CD8-positive, alpha-beta memory T cell (primary cell): ENCODE results near the gene LRBA. TPM values are rescaled to one million over a fixed set of nuclear protein-coding genes. Genes with fewer than 3 reads are reported as not detected.
"Not testable (repeated sequence)": the region's sequence is repeated elsewhere in the genome, so short reads cannot be mapped to it uniquely, and the experiment has no call there.

Source experiments
- CTCF ChIA-PET: fragments of 350-600 bp; sonication (Branson Sonifier 250); formaldehyde crosslinking; loops from one replicate; lab custom pipeline; 2021; ENCODE audit warnings: antibody characterized with exemption; lab: Charles Lee
- POLR2A ChIA-PET: fragments of 350-600 bp; sonication (Branson Sonifier 250); formaldehyde crosslinking; loops from one replicate; lab custom pipeline; 2021; ENCODE audit warnings: antibody characterized with exemption; lab: Charles Lee
- DNase-seq, 5 donors: peaks; one replicate each; pipeline versions ENCODE4 v3.0.0 to v3.0.0-alpha.2; 2020 to 2022; ENCODE audit warnings: mixed read lengths in 1 of 5
- H3K27ac ChIP-seq: one replicate; pipeline ENCODE4 v1.7.0; 2013; ENCODE audit warnings: low read depth, mild to moderate bottlenecking, low read length, moderate library complexity
- H3K27me3 ChIP-seq: 2 replicates; pipeline ENCODE4 v1.7.0; 2013; ENCODE audit warnings: low read length, mild to moderate bottlenecking; ENCODE audit not compliant: insufficient read depth, poor library complexity, severe bottlenecking
- H3K36me3 ChIP-seq: 2 replicates; pipeline ENCODE4 v1.7.0; 2013; ENCODE audit warnings: mild to moderate bottlenecking, low read length, moderate library complexity; ENCODE audit not compliant: insufficient read depth
- H3K4me1 ChIP-seq: 2 replicates; pipeline ENCODE4 v1.7.0; 2013; ENCODE audit warnings: mild to moderate bottlenecking, low read length, moderate library complexity; ENCODE audit not compliant: insufficient read depth
- H3K4me3 ChIP-seq: 2 replicates; pipeline ENCODE4 v1.7.0; 2013; ENCODE audit warnings: mild to moderate bottlenecking, low read length
- H3K9me3 ChIP-seq: 2 replicates; pipeline ENCODE4 v1.7.0; 2013; ENCODE audit warnings: mild to moderate bottlenecking, low read length
- H3K27ac Mint-ChIP-seq, 8 donors: one replicate each; pipeline ENCODE4 v1.8.0; 2020 to 2021; ENCODE audit warnings: mixed read lengths in 8 of 8, mild to moderate bottlenecking in 6 of 8, inconsistent platforms in 3 of 8, moderate library complexity in 3 of 8
- H3K27me3 Mint-ChIP-seq, 2 donors: one replicate each; pipeline ENCODE4 v1.8.0; 2020 to 2021; ENCODE audit warnings: mixed read lengths in 2 of 2, mild to moderate bottlenecking in 1 of 2, moderate library complexity in 1 of 2
- H3K36me3 Mint-ChIP-seq, 3 donors: one replicate each; pipeline ENCODE4 v1.8.0; 2020 to 2021; ENCODE audit warnings: mixed read lengths in 3 of 3, inconsistent platforms in 1 of 3, mild to moderate bottlenecking in 1 of 3
- H3K4me1 Mint-ChIP-seq, 3 donors: one replicate each; pipeline ENCODE4 v1.8.0; 2020 to 2021; ENCODE audit warnings: mixed read lengths in 3 of 3, inconsistent platforms in 1 of 3, mild to moderate bottlenecking in 1 of 3
- H3K4me3 Mint-ChIP-seq, 7 donors: one replicate each; pipeline ENCODE4 v1.8.0; 2020 to 2021; ENCODE audit warnings: mixed read lengths in 7 of 7, mild to moderate bottlenecking in 6 of 7, moderate library complexity in 4 of 7, inconsistent platforms in 2 of 7
- H3K9me3 Mint-ChIP-seq, 5 donors: one replicate each; pipeline ENCODE4 v1.8.0; 2020 to 2022; ENCODE audit warnings: mixed read lengths in 5 of 5, mild to moderate bottlenecking in 3 of 5, moderate library complexity in 2 of 5, inconsistent platforms in 1 of 5
- polyA plus RNA-seq: library from polyadenylated mRNA; unstranded; fragments of 300-500 nt; fragmentation: Illumina TruSeq; gene quantifications from one replicate; pipeline ENCODE4 v1.2.3, GENCODE V29; 2021
- total RNA-seq, 2 experiments: library from RNA; stranded (reverse); gene quantifications; one replicate each; pipeline ENCODE4 v1.2.3, GENCODE V29; 2021

LRBA gene
- total and polyA plus RNA-seq, 3 experiments from 2014 or later: 25.9 to 61.9 (median 56.4) TPM

- ChIA-PET POLR2A (no interaction called here), CTCF (no interaction called here)
- Histone ChIP-seq H3K36me3 (no peaks in the 10 kb centered on the region), H3K27ac (no peak overlapping the region), H3K27me3 (no peaks in the 10 kb centered on the region), H3K4me1 (no peaks in the 10 kb centered on the region), H3K9me3 (no peaks in the 10 kb centered on the region), H3K4me3 (no peak overlapping the region)
- Mint-ChIP-seq H3K27ac (no peak overlapping the region), H3K27me3 (peaks cover 0 to under 1% of the 10 kb centered on the region in 2 donors), H3K36me3 (peaks cover 6 to 31% (median 8%) of the 10 kb centered on the region in 3 donors), H3K4me1 (peaks cover 0 to 11% (median 3%) of the 10 kb centered on the region in 3 donors), H3K4me3 (no peak overlapping the region), H3K9me3 (peaks cover 0 to under 1% (median under 1%) of the 10 kb centered on the region in 5 donors)
- DNase-seq: no peak
Measured at GRCh38 chr4:150569998-150570535, 445.0 kb downstream of the LRBA start.

- peaks cover 0 to 8% (median 0%) of the 10 kb centered on the region in 3 donors for H3K4me1 Mint-ChIP-seq
- Histone ChIP-seq H3K4me1 (no peaks in the 10 kb centered on the region), H3K27ac (no peak overlapping the region), H3K9me3 (no peaks in the 10 kb centered on the region), H3K36me3 (no peaks in the 10 kb centered on the region), H3K27me3 (no peaks in the 10 kb centered on the region), H3K4me3 (no peak overlapping the region)
- peaks cover 0 to 3% (median 2%) of the 10 kb centered on the region in 5 donors for H3K9me3 Mint-ChIP-seq
- H3K27me3 Mint-ChIP-seq: peaks cover 0 to 1% of the 10 kb centered on the region in 2 donors
- H3K36me3 Mint-ChIP-seq: peaks cover 10 to 35% (median 12%) of the 10 kb centered on the region in 3 donors
- DNase-seq: no peak
- POLR2A ChIA-PET: no interaction called here
- H3K27ac Mint-ChIP-seq: no peak overlapping the region
- CTCF ChIA-PET: no interaction called here
- H3K4me3 Mint-ChIP-seq: no peak overlapping the region
Measured at GRCh38 chr4:150569384-150569987, 445.6 kb downstream of the LRBA start.

- Mint-ChIP-seq H3K4me1 (peaks cover 0 to 3% (median 1%) of the 10 kb centered on the region in 3 donors), H3K9me3 (peaks cover 0 to 3% (median 2%) of the 10 kb centered on the region in 5 donors)
- CTCF ChIA-PET: no interaction called here
Measured at GRCh38 chr4:150567070-150567469, 448.0 kb downstream of the LRBA start.

GRCh38 chr4:150564967-150565366 is 450.1 kb downstream of the LRBA start:
- CTCF ChIA-PET, DNase-seq, H3K4me1 Mint-ChIP-seq: not testable (repeated sequence)

More at GRCh38 chr4:150567070-150567469, 448.0 kb downstream of the LRBA start:
- POLR2A ChIA-PET: no interaction called here
- peaks cover 0 to 1% of the 10 kb centered on the region in 2 donors for H3K27me3 Mint-ChIP-seq
- Histone ChIP-seq H3K36me3 (no peaks in the 10 kb centered on the region), H3K4me3 (no peak overlapping the region), H3K4me1 (no peaks in the 10 kb centered on the region), H3K27ac (no peak overlapping the region), H3K27me3 (no peaks in the 10 kb centered on the region), H3K9me3 (no peaks in the 10 kb centered on the region)
- DNase-seq: no peak
- peaks cover 10 to 45% (median 22%) of the 10 kb centered on the region in 3 donors for H3K36me3 Mint-ChIP-seq
- no peak overlapping the region for H3K27ac Mint-ChIP-seq
- no peak overlapping the region for H3K4me3 Mint-ChIP-seq

GRCh38 chr4:150562751-150563150 is 452.3 kb downstream of the LRBA start:
- Mint-ChIP-seq H3K4me3 (no peak overlapping the region), H3K36me3 (peaks cover 8 to 31% (median 28%) of the 10 kb centered on the region in 3 donors), H3K27ac (no peak overlapping the region), H3K9me3 (peaks cover 0 to 3% (median 2%) of the 10 kb centered on the region in 5 donors), H3K4me1 (peaks cover 0 to 3% (median 1%) of the 10 kb centered on the region in 3 donors), H3K27me3 (peaks cover 0 to 1% of the 10 kb centered on the region in 2 donors)
- ChIA-PET POLR2A (no interaction called here), CTCF (no interaction called here)
- H3K36me3 ChIP-seq: no peaks in the 10 kb centered on the region
- no peak overlapping the region for H3K27ac ChIP-seq
- no peaks in the 10 kb centered on the region for H3K4me1 ChIP-seq
- H3K9me3 ChIP-seq: no peaks in the 10 kb centered on the region
- no peak for DNase-seq
- no peak overlapping the region for H3K4me3 ChIP-seq
- H3K27me3 ChIP-seq: no peaks in the 10 kb centered on the region

More at GRCh38 chr4:150564967-150565366, 450.1 kb downstream of the LRBA start:
- peak overlapping the region in 1 of 7 donors; percentile 53 for H3K4me3 Mint-ChIP-seq
- POLR2A ChIA-PET, H3K27me3 Mint-ChIP-seq, H3K4me3 ChIP-seq, H3K4me1 ChIP-seq, H3K36me3 ChIP-seq, H3K9me3 Mint-ChIP-seq, H3K27me3 ChIP-seq, H3K9me3 ChIP-seq, H3K27ac ChIP-seq: not testable (repeated sequence)
- peak overlapping the region in 1 of 8 donors; percentile 20 for H3K27ac Mint-ChIP-seq
- peaks cover 10 to 42% (median 25%) of the 10 kb centered on the region in 3 donors for H3K36me3 Mint-ChIP-seq

- H3K27me3 Mint-ChIP-seq: peaks cover 0 to 1% of the 10 kb centered on the region in 2 donors
- Histone ChIP-seq H3K27ac (no peak overlapping the region), H3K4me3 (no peak overlapping the region), H3K9me3 (no peaks in the 10 kb centered on the region), H3K4me1 (no peaks in the 10 kb centered on the region), H3K36me3 (no peaks in the 10 kb centered on the region), H3K27me3 (no peaks in the 10 kb centered on the region)
- ChIA-PET CTCF (no interaction called here), POLR2A (no interaction called here)
- no peak overlapping the region for H3K27ac Mint-ChIP-seq
- no peak for DNase-seq
- peaks cover 8 to 30% (median 25%) of the 10 kb centered on the region in 3 donors for H3K36me3 Mint-ChIP-seq
- no peak overlapping the region for H3K4me3 Mint-ChIP-seq
- H3K4me1 Mint-ChIP-seq: peaks cover 0 to 3% (median 1%) of the 10 kb centered on the region in 3 donors
- peaks cover 0 to 3% (median 2%) of the 10 kb centered on the region in 5 donors for H3K9me3 Mint-ChIP-seq
Measured at GRCh38 chr4:150562250-150562649, 452.8 kb downstream of the LRBA start.

GRCh38 chr4:150561143-150561737 is 453.8 kb downstream of the LRBA start:
- Mint-ChIP-seq H3K4me1 (peaks cover 0 to 3% (median 1%) of the 10 kb centered on the region in 3 donors), H3K27me3 (peaks cover 0 to 1% of the 10 kb centered on the region in 2 donors), H3K36me3 (peaks cover 8 to 28% (median 25%) of the 10 kb centered on the region in 3 donors), H3K9me3 (peaks cover 0 to 3% (median 2%) of the 10 kb centered on the region in 5 donors), H3K27ac (no peak overlapping the region), H3K4me3 (no peak overlapping the region)
- H3K9me3 ChIP-seq: no peaks in the 10 kb centered on the region
- ChIA-PET CTCF (no interaction called here), POLR2A (no interaction called here)
- H3K4me3 ChIP-seq: no peak overlapping the region
- DNase-seq: no peak
- no peaks in the 10 kb centered on the region for H3K27me3 ChIP-seq
- no peaks in the 10 kb centered on the region for H3K4me1 ChIP-seq
- H3K27ac ChIP-seq: no peak overlapping the region
- H3K36me3 ChIP-seq: no peaks in the 10 kb centered on the region

- H3K27ac ChIP-seq, H3K4me1 ChIP-seq, H3K27me3 ChIP-seq, CTCF ChIA-PET, H3K4me1 Mint-ChIP-seq, H3K4me3 Mint-ChIP-seq, H3K36me3 ChIP-seq, H3K4me3 ChIP-seq, POLR2A ChIA-PET, H3K27ac Mint-ChIP-seq, H3K9me3 ChIP-seq, H3K27me3 Mint-ChIP-seq, DNase-seq: not testable (repeated sequence)
- Mint-ChIP-seq H3K36me3 (peaks cover 7 to 26% (median 20%) of the 10 kb centered on the region in 3 donors), H3K9me3 (peaks cover 2 to 12% (median 5%) of the 10 kb centered on the region in 5 donors)
Measured at GRCh38 chr4:150557811-150558210, 457.3 kb downstream of the LRBA start.
